ENCODE data around the gene ZCCHC17.
"Not testable (repeated sequence)": the region's sequence is repeated elsewhere in the genome, so short reads cannot be mapped to it uniquely, and the experiment has no call there.

The ZCCHC17 gene

DNA sequence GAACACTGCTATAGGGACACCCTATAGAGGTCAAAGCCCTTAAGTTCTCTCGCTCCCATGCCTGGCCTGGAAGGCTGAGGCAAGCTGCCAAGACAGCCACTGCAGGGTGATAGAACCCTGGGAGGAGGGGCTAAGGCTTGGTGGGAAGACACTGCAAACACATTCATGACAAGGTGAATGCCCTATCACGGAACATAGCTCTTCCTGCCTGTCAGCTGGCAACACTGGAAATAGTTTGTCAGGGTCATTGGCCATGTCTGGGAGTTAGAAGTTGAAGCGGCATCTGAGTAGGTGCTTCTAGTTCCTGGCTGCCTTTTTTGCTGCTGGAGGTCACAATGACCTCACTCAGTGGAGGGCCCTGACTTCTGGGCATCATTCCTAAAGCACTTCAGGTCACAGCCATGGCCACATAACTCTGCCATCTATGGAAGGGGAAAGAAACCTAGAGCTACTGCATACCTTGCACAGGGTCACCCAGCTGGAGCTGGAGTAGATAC, 71.8 kb downstream of the ZCCHC17 start:
- DNase-seq (ENCODE audit: low read depth in 1 of 2, low spot score in 1 of 2): no peak

DNA sequence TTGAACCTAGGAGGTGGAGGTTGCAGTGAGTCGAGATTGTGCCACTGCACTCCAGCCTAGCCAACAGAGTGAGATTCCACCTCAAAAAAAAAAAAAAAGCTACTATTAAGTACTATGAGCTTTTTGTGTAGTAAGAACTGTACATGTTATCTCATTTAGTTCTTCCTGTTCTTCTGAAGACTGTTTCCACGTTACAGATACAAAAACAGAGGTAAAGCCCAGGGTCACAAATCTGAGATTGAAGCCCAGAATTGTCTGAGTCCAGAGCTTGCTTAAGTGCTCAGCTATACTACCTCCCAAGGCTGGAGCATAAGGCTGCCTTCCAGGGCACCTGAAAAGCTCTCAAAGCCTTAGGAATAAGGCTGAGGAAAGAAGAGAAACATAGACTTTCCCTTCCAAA, 73.2 kb downstream of the ZCCHC17 start:
- DNase-seq (ENCODE audit: low read depth in 1 of 2, low spot score in 1 of 2): no peak

DNA sequence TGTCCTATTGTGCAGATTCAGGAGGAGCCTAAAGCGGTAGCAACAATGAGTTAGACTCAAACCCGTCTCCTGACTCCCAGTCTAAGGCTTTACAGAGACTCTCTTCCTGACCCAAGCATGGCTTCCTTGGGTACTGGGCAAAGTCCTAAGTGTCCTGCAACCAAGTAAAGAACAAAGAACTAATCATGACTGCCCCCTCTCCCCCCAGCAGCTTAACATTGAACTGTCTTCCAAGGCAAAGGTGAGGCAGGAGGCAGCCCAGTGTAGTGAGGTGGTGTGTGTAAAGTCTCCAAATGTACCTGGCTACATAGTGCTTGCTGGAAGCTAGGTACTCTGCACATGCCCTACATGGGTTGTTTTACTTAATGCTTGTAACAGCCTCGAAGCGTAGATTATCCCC, 73.7 kb downstream of the ZCCHC17 start:
- DNase-seq (ENCODE audit: low read depth in 1 of 2, low spot score in 1 of 2): no peak

DNA sequence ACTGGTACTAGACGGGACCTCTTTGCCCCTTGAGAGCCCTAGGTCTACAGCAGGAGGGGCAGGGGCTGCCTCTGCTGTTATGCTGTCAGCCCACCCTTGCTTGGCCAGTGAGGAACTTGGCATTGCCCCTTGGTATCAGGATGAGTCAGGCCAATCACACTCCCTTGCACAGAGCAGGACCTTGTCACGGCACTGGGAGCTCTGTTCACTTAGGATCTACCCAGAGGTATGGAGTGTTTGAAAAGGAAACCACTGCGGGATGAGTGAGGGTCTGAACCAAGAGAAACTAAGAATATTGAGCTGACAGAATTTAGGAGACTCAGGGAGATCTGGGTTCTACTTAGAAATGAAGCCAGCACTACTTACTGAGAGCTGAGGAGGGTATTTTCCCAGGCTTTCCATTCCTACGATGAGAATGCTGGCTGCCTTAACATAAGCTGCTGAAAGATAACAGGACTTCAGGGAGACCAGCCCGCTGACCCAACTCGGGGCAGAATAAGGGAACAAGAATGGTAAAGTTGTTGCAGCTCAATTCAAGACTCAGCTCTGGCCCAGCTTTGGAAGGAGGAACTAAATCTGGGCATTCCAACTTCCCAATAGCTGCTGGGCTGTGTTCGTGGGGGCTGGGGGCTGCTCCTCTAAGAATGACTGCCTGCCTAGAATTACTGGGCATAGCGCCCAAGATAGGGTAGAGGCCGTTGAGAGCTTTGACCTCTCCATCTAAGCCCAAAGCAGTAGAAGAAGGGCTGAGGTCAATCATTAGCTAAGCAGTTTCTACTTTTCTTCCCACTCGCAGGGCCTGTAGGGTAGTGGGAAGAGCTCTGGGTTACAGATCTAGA, 74.5 kb downstream of the ZCCHC17 start:
- DNase-seq (ENCODE audit: low read depth in 1 of 2, low spot score in 1 of 2): no peak

DNA sequence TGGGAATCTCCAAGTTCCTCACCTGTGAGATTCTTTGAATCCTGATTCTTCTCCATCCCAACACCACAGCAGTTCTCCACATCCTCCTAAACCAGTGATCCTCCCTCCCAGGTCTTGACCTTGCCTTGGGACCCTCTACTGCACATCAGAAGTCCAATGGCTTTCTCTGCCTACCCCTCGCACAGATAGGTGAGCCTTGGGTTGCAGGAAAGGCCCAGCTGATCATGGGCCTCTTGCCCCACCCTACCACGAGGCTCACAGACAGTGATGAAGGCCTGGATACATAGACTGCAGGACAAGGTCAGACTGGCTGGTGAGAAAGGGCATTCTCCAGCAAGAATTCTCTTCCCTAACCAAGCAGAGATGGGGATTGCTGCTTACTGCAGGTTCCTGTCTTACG, 75.2 kb downstream of the ZCCHC17 start:
- no peak for DNase-seq (ENCODE audit: low read depth in 1 of 2, low spot score in 1 of 2)

DNA sequence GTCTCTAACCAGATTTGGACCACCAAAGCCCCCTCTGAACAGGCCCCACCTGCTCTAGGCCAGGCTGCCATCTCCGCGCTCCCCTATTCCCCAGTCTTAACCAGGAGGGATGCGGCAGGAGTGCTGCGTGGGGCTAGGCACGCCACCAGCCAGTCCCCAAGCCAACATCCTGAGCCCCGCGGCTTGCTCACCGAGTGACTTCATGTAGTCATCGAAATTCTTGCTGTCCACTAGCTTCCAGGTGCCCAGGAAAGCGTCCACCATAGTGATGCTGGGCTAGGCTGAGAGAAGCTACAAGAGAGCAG, 75.9 kb downstream of the ZCCHC17 start:
- DNase-seq (ENCODE audit: low read depth in 1 of 2, low spot score in 1 of 2): no peak

DNA sequence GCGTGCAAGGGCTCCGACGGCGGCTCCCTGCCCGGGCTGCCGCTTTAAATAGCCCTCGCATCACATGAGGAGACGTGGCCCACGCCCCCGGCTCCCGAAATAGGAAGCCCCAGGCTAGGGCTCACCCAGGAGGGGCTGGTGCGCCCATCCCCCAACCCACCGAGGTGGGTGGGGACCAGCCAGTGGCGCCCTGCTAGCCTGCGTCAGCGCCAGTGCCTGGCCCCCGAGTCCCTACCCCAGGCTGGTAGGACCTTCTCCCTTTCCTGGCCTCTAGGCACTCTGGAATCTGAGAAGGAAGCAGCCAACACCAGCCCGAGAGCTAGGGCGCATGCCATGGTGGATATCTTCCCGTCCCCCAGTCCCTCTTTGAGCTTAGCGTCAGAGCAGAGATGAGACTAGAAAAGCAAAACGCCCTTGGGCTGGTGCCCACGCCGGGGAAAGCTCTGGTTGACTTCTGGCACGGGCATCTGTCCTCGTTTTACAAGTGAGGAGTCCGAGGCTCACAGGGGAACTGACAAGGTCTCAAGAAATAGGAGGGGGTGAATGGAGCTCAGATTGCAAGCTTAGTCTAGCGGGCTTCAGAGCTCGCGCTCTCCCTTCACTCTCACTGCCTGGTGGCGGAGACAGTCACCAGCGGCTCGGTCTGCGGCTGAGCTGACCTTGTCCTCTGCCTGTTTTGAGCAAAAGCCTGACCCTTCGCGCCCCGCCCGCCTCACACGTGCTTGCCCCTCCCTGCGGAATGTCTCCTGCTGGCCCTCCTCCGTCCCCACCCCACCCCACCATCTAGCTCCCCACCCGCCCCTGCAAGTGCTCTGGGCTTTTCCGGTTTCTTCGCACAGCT, 76.4 kb downstream of the ZCCHC17 start, which contains the start of gene FABP3:
FABP3 (minus strand) TSS at position 21 of the 841 bp plus-strand sequence. CDS start 62 bp downstream, outside the sequence.
- no peak for DNase-seq (ENCODE audit: low read depth in 1 of 2, low spot score in 1 of 2)

DNA sequence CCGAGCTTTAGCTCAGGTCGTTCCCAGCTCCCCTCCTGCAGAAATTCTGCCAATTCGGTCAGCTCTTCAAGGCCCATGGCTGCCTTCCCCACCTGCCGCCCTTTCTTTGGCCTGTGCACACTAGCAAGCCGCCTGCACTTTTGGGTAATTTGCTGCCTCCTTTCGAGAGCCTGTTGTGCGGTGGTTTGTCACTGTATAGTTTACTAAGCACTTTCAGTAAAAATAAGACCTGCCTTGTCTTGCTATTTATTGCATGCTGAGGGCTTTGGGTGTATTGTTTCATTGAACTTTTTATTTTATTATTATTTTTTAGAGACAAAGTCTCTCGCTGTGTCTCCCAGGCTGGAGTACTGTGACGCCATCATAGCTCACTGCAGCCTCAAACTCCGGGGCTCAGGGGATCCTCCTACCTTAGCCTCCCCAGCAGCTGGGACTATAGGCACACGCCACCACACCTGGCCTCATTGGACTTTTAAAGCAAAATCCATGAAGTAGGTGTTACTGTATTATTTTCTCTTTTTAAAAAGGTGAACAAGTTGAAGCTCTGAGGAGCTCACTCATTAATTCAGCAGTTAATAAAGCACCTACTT, 77.2 kb downstream of the ZCCHC17 start:
- DNase-seq (ENCODE audit: low read depth in 1 of 2, low spot score in 1 of 2): no peak

DNA sequence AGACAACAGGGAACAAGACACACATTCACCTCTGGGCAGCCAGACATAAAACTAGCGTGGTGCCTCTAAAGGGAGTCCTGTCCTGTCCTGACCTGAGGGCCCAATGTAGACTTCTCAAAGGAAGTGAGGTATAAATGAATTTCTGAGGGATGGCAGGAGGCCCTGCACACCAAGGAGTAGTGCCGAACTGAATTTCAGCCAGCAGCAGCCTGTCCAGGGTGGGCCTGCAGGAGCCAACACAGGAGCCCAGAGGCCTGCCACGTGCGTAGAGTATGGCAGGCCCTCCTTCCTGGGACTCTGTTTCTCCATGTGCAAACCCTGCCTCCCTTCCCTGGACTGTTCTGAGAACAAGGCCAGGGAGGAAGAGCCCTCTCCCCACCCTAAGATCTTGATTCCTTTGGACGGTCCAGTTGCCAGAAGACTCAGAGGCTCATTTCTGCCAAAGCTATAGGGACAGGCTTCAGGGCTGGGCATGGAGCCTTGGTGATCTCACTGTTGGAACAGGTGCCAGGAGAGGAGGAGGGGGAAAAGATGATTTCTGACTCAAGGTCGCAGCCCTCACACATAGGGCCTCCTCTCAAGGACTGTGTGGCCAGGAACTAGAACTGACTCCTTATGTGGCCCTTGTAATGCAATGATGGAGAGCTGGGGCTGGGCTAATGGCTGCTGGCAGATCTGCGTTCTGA, 77.8 kb downstream of the ZCCHC17 start:
- no peak for DNase-seq (ENCODE audit: low read depth in 1 of 2, low spot score in 1 of 2)

DNA sequence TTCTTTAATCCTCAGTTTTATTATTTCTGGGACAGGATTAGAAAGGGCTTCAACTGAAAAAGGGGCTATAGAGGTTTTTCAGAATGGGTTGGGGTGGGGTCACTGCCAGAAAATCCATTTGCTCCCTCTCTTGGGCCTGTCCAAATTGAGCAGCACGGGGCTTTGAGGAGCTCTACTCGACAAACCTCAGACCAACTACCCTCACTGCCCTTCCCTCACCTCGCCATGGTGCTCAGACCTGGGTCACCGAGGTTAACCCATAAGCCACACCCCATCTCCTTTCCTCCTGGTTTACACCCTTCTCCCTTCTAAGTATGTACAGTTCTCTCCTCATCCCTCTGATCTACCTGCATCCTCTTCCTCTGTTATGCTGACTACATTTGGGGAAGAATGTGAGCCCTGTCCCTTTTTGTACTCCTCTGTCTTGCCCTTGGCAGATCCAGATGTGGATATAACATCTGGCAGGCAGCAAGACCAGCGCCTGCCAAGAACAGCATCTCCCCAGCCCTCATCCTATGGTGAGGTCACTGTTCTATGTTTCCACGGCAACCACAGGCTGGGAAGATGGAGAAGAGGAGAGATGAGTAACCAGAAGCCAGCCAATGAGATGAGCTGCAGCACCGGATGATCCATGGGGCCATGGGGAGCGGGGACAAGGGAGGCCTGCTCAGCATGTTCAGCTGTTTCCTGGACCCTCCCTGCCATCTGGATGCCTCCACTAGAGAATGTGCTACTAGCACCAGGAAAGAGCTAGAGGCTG, 79.7 kb downstream of the ZCCHC17 start:
- DNase-seq (ENCODE audit: low read depth in 1 of 2, low spot score in 1 of 2): no peak

DNA sequence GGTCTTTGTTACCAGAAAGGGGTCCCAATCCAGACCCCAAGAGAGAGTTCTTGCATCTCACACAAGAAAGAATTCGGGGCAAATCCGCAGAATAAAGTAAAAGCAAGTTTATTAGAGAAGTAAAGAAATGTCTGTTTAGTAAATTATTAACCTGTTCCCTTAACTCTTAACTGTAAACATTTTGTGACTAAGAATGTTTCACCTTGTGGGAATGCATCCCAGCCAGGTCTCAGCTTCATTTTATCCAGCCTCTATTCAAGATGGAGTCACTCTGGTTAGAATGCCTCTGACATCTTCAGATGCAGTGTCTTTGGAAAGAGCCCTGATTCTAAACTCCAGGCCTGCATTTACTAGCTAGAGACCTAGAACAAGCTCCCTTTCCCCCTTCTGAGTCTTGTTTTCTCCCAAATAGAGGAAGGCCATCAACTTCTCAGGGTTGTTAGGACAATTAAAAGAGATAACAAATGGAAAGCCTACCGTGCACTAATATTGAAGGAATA, 80.6 kb downstream of the ZCCHC17 start:
- DNase-seq (ENCODE audit: low read depth in 1 of 2, low spot score in 1 of 2): no peak

DNA sequence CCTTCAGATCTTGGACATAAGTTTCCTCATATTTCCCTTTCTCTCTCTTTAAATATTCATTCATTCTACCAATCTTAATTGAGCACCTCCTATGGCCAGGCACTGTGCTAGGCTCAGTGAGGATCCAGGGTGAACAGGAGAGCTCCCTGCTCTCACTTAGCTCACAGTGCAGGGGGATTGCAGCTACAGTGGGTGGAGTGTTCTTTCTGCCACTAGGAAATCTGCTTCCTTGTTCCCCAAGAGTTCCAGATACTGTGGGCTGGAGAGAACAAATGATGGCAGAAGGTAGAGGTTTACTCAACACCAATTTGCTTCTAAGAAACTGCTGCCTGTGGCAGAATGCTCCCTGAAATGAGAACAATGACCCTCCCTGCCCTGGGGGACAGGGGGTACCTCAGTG, 81.2 kb downstream of the ZCCHC17 start:
- DNase-seq (ENCODE audit: low read depth in 1 of 2, low spot score in 1 of 2): no peak

DNA sequence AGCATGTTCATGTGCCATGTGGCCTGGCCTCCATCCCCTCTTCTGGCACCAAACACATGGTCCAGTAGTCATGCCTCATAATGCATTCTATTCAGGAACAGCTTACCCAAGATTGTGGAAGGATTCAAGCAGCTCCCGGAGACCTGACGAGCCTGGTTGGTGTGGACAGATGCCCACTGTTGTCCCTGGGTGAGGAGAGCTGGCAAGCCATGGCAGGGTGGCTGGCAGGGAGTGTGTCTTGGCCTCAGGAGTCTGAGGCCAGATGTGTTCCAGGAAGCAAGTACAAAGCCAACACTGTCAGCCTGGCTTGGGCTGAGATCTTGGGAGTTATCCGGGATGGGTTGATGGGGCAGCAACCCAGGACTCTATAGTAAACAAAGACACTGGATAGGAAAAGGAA, 83.3 kb downstream of the ZCCHC17 start:
- DNase-seq (ENCODE audit: low read depth in 1 of 2, low spot score in 1 of 2): no peak

DNA sequence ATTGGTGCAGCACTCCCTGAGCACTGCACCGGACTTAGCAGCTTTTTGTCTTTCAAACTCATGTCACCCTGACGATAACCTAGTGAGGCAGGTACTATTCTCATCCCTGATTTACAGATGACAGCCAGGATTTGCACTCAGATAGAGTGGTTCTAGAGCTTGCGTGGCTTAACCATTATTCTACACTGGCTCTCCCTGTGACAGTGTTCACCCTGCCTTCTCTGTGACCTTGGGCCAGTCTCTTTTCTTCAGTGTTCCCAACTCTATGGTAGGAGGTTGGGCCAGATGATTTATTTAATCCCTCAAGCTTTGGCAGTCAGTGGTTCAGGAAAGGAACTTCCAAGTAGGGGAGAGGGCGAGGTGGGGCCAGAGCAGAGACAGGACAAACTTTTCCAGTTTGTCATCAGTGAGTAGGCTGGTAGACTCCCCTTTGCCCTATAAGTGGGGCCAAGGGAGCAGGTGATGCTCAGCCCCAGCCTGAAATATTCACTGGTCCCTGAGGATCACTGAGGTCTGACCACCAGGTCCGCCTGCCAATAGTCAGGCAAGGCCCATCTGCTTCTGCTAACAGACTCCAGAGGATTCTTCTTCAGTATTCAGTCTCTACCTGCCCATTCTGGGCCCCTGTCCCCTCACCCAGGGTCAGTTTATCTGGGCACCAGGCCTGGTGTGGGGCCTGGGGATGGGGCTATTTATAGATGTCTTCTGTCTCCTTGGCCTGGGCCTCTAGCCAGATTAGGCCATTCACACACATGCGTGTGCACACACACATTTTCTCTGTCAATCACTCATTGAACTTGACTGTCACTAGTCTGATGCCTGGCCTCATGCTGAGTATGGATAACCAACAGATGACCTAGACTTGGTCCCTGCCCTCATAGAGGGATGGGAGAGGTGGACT, 84.8 kb downstream of the ZCCHC17 start:
- no peak for DNase-seq (ENCODE audit: low read depth in 1 of 2, low spot score in 1 of 2)

DNA sequence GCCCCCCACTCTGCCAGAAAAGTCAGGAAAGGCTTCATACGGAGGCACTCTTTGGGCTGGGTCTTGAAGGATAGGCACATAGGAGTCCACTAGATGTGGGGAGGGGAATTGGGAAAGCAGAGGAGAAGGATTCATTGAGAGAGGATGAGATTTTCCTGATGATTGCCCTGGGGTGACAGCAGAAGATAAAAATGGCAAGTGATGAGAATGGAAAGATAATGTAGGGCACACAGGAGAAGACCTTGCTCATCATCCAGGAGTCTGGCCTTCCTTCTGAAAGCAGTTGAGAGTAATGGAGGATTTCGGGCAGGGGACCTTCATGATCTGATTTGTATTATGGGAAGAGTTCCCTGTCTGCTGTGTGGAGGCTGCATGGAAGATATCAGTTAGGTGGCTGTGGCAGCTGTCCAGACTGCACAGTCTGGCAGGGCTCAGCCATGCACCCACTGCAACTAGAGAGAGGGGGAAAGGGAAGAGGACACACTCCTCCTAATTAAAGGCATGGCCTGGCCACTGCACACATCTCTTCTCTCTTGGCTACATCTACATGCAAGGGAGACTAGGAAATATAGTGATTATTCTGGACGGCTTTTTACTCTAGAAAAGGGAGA, 85.7 kb downstream of the ZCCHC17 start:
- DNase-seq (ENCODE audit: low read depth in 1 of 2, low spot score in 1 of 2): no peak

DNA sequence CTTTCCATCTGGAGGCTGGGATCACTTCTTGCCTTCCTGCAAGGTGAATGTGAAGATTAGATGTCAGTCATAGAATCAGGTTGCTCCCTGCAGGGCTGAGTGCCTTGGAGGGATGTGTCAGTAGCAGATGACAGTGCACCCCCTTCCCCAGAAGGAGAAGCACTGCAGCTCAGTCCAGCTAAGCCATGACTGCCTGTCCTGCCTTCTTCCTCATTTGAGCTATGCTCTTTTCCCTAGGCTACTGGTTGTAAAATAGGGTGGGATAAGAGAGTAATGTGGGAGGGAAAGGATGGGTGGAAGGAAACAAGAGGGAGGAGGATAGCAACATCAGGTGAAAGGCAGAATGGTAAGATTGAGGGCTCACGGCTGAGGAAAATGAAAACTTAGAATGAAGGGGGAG, 87.1 kb downstream of the ZCCHC17 start:
- DNase-seq (ENCODE audit: low read depth in 1 of 2, low spot score in 1 of 2): no peak

DNA sequence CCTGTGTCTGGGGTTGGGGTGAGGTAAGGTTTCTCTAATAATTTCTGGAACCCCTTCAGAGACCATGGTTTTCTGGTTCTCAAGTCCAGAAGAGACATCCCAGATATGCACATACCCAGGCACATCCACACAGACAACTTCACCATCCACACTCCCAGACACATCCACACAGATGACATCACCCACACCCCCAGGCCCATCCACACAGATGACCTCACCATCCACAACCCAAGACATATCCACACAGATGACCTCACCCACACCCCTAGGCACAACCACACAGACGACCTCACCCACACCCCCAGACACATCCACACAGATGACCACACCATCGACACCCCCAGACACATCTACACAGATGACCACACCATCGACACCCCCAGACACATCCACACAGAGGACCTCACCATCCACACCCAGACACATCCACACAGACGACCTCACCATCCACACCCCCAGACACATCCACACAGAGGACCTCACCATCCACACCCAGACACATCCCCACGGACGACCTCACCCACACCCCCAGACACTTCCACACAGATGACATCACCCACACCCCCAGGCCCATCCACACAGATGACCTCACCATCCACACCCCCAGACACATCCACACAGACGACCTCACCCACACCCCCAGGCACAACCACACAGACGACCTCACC, 89.9 kb downstream of the ZCCHC17 start:
- DNase-seq (ENCODE audit: low read depth in 1 of 2, low spot score in 1 of 2): not testable (repeated sequence)

DNA sequence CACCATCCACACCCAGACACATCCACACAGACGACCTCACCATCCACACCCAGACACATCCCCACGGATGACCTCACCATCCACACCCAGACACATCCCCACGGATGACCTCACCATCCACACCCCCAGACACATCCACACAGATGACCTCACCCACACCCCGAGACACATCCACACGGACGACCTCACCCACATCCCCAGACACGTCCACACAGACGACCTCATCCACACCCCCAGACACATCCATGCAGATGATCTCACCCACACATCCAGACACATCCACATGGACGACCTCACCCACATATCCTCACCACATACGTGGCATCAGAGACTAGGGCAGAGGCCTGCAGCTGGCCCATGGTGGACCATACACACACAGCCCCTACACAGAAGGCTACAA, 90.8 kb downstream of the ZCCHC17 start:
- no peak for DNase-seq (ENCODE audit: low read depth in 1 of 2, low spot score in 1 of 2)

All from activated CD4-positive, alpha-beta T cell treated with anti-CD3 and anti-CD28 coated beads, Interleukin-2, amount 50 U/mL, for 24 hours (primary cell).